ENCODE results near the gene NEUROG2. TPM values are rescaled to one million over a fixed set of nuclear protein-coding genes. Genes with fewer than 3 reads are reported as not detected.

NEUROG2 gene
- total RNA-seq, 1 donor from 2014 or later = 0.09 TPM

DNA sequence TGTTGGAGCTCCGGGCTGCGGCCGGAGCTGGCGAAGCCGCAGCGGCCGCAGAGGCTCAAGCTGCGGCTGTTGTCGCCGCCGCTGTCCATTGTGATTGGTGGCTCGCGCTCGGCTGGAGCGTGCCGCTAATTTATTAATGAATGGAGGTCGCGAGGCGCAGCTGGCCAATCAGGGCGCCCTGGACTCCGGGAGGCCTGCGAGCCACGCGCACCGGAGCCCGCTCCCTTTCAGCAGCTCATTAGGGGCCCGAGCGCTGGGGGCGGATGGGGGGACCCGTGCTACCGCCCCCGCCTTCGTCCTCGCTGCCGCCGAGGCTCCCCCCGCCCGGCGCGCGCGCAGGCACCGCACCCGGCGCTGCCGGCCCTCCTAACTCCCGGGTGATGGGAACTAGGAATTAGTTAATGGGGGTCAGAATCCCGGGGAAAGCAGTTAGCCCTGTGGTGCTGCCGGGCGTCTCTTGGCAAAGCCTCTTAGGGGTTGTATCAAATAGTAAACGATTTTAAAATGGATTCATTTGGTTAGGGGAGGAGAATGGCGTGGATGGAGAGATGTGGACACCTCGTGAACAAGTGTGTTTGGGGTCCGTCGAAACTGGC, 589 bp upstream of the NEUROG2 start:
- TF ChIP-seq EZH2 (IDR thresholded peaks at IDR 0.05) (peak; percentile 21), EZH2phosphoT487 (IDR thresholded peaks at IDR 0.05) (no peak)
- no peak overlapping the region for H3K9ac ChIP-seq
- no peak overlapping the region for H2AFZ ChIP-seq (replicated peaks)
- H3K79me2 ChIP-seq (ENCODE audit: low read depth) = no peaks in the 10 kb centered on the region
- Mint-ChIP-seq H3K4me1 (peaks cover 62% of the 10 kb centered on the region), H3K9me3 (peaks cover 7% of the 10 kb centered on the region), H3K36me3 (peaks cover 1% of the 10 kb centered on the region), H3K27me3 (ENCODE audit: insufficient read depth, low read depth) (peaks cover 87% of the 10 kb centered on the region), H3K27ac (no peak overlapping the region), H3K4me3 (peak overlapping the region; percentile 93)
- H3K4me1 ChIP-seq = peaks cover 59% of the 10 kb centered on the region
- peak overlapping the region; percentile 93 for H3K4me2 ChIP-seq
- peak; percentile 96 for DNase-seq (ENCODE audit: low spot score)
- H3K27ac ChIP-seq = no peak overlapping the region
- peak overlapping the region; percentile 51 for H3K4me3 ChIP-seq
- peaks cover 72% of the 10 kb centered on the region for H4K20me1 ChIP-seq (ENCODE audit: low read depth)
- H3K36me3 ChIP-seq = no peaks in the 10 kb centered on the region
- H3K27me3 ChIP-seq = peaks cover 99% of the 10 kb centered on the region
- H3K9me3 ChIP-seq (ENCODE audit: low read depth) = no peaks in the 10 kb centered on the region
- H3F3A ChIP-seq (ENCODE audit: low read depth) = peaks cover 71% of the 10 kb centered on the region

DNA sequence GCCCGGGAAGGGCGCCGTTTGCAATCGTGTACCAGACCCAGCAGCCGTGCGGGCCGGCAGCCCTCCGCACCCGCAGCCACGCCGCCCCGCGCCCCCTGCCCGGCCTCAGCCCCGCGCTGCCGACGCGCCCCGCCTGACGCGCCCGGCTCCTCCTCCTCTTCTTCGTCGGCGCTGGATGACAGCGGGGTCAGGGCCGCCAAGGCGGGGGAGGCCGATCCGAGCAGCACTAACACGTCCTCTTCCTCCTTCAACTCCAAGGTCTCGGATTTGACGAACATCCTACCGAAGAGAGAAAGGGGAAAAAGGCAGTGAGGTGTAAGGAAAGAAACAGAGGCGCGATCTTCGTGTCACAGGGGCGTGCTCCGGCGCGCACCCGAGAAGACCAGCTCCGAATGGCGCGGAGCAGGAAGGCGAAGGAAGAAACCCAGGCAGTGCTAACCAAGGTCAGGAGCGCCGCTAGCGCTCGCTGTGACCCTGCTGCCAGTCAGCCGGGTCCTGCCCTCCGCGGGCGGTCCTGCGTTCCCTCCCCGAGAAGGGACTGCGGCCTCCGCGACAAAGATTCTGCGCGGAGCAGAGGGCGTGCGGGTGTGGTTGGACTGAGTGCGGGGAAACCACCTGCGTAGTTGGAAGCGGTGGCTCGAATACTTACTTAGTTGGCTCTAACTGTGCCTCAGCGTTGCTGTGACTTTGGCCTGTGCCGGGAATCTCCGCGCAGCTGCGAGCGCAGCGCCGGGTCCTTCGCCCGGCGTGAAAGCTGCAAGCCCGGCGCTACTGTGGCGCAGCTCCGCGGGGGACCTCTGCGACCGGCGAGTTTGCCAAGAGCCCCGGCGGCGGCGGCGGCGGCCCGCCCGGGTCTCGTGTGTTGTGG, 548 bp downstream of the NEUROG2 start:
- H3K27ac Mint-ChIP-seq = no peak overlapping the region
- H3K9ac ChIP-seq = no peak overlapping the region
- H3K4me3 Mint-ChIP-seq = peak overlapping the region; percentile 93
- H3K4me2 ChIP-seq = peak overlapping the region; percentile 93
- no peaks in the 10 kb centered on the region for H3K79me2 ChIP-seq (ENCODE audit: low read depth)
- no peaks in the 10 kb centered on the region for H3K36me3 ChIP-seq
- H3K27me3 Mint-ChIP-seq (ENCODE audit: insufficient read depth, low read depth) = peaks cover 84% of the 10 kb centered on the region
- no peaks in the 10 kb centered on the region for H3K9me3 ChIP-seq (ENCODE audit: low read depth)
- H3K9me3 Mint-ChIP-seq = peaks cover 8% of the 10 kb centered on the region
- H3K4me1 Mint-ChIP-seq = peaks cover 59% of the 10 kb centered on the region
- no peak overlapping the region for H3K27ac ChIP-seq
- H3K4me3 ChIP-seq = peak overlapping the region; percentile 51
- H3K4me1 ChIP-seq = peaks cover 60% of the 10 kb centered on the region
- peak; percentile 68 for DNase-seq (ENCODE audit: low spot score)
- H3F3A ChIP-seq (ENCODE audit: low read depth) = peaks cover 71% of the 10 kb centered on the region
- peaks cover 1% of the 10 kb centered on the region for H3K36me3 Mint-ChIP-seq
- TF ChIP-seq EZH2 (IDR thresholded peaks at IDR 0.05) (peak; percentile 76), EZH2phosphoT487 (IDR thresholded peaks at IDR 0.05) (peak; percentile 64)
- TF ChIP-seq, protein P1, sequence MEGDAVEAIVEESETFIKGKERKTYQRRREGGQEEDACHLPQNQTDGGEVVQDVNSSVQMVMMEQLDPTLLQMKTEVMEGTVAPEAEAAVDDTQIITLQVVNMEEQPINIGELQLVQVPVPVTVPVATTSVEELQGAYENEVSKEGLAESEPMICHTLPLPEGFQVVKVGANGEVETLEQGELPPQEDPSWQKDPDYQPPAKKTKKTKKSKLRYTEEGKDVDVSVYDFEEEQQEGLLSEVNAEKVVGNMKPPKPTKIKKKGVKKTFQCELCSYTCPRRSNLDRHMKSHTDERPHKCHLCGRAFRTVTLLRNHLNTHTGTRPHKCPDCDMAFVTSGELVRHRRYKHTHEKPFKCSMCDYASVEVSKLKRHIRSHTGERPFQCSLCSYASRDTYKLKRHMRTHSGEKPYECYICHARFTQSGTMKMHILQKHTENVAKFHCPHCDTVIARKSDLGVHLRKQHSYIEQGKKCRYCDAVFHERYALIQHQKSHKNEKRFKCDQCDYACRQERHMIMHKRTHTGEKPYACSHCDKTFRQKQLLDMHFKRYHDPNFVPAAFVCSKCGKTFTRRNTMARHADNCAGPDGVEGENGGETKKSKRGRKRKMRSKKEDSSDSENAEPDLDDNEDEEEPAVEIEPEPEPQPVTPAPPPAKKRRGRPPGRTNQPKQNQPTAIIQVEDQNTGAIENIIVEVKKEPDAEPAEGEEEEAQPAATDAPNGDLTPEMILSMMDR (IDR thresholded peaks at IDR 0.05) = no peak
- peaks cover 99% of the 10 kb centered on the region for H3K27me3 ChIP-seq
- no peak overlapping the region for H2AFZ ChIP-seq (replicated peaks)
- H4K20me1 ChIP-seq (ENCODE audit: low read depth) = peaks cover 70% of the 10 kb centered on the region

DNA sequence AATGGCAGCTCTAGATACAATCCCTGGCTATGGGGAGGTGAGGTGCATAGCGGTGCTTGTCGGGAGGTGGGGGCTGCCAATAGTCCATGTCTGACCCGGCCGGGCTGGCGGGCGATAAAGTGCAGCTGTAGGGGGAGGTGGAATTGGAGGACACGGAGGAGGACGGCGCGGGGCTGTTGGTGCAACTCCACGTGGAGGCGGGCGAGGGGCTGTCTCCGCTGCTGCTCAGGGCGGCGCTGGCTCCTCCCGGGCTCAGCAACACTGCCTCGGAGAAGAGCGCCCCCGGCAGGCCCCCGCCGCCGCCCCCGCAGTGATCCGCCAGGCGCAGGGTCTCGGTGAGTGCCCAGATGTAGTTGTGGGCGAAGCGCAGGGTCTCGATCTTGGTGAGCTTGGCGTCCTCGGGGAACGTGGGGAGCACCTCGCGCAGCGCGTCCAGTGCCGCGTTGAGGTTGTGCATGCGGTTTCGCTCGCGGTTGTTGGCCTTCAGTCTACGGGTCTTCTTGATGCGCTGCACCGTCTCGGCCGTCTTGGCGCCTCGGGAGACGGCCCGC, 1.3 kb downstream of the NEUROG2 start:
- H3K27ac Mint-ChIP-seq = peak overlapping the region; percentile 61
- peaks cover 1% of the 10 kb centered on the region for H3K36me3 Mint-ChIP-seq
- Histone ChIP-seq H3F3A (ENCODE audit: low read depth) (peaks cover 71% of the 10 kb centered on the region), H3K4me3 (peak overlapping the region; percentile 51), H3K27me3 (peaks cover 99% of the 10 kb centered on the region), H3K4me2 (peak overlapping the region; percentile 93), H3K9ac (no peak overlapping the region), H3K4me1 (peaks cover 58% of the 10 kb centered on the region), H3K9me3 (ENCODE audit: low read depth) (no peaks in the 10 kb centered on the region), H2AFZ (replicated peaks) (no peak overlapping the region), H3K79me2 (ENCODE audit: low read depth) (no peaks in the 10 kb centered on the region), H3K27ac (no peak overlapping the region), H4K20me1 (ENCODE audit: low read depth) (peaks cover 66% of the 10 kb centered on the region), H3K36me3 (no peaks in the 10 kb centered on the region)
- peaks cover 8% of the 10 kb centered on the region for H3K9me3 Mint-ChIP-seq
- peak; percentile 64 for DNase-seq (ENCODE audit: low spot score)
- H3K4me1 Mint-ChIP-seq = peaks cover 57% of the 10 kb centered on the region
- peak overlapping the region; percentile 93 for H3K4me3 Mint-ChIP-seq
- TF ChIP-seq EZH2phosphoT487 (IDR thresholded peaks at IDR 0.05) = peak; percentile 63
- peak; percentile 80 for TF ChIP-seq EZH2 (IDR thresholded peaks at IDR 0.05)
- TF ChIP-seq, protein P1 (IDR thresholded peaks at IDR 0.05) = peak; percentile 49
- H3K27me3 Mint-ChIP-seq (ENCODE audit: insufficient read depth, low read depth) = peaks cover 82% of the 10 kb centered on the region
